HepG2 (cell line): ENCODE results near the gene LHPP. TPM values are rescaled to one million over a fixed set of nuclear protein-coding genes. Genes with fewer than 3 reads are reported as not detected.
A peak's percentile ranks its signal among the peaks of the same experiment; 100 is the strongest.

ENCODE experiments used
- ATAC-seq: fragments of 200-7000 bp; cut with Tn5 transposase; 3 replicates; pipeline ENCODE4 v1.9.1; 2020; ENCODE audit warnings: mild to moderate bottlenecking, moderate library complexity
- BruUV-seq: library from RNA; stranded (reverse); fragments of 400-500 nt; replicated peaks from 2 replicates; lab custom pipeline; 2021; lab: Mats Ljungman, UMichigan
- CTCF ChIA-PET: fragments of 300-600 bp; formaldehyde crosslinking; extraction: SDS; loops from one replicate; lab custom pipeline; 2021; ENCODE audit warnings: low total read pairs, inconsistent platforms, low intra/inter-chr PET ratio; lab: Yijun Ruan, JAX
- POLR2A ChIA-PET: fragments of 350-600 bp; sonication (Branson Sonifier 250); formaldehyde crosslinking; loops from one replicate; lab custom pipeline; 2020; ENCODE audit warnings: antibody characterized with exemption, inconsistent platforms; lab: Yijun Ruan, JAX
- DNase-seq: peaks from one replicate; pipeline ENCODE4 v3.0.0-alpha.2; 2015; ENCODE audit warnings: low spot score
- FAIRE-seq: peaks from 3 replicates; lab custom pipeline; 2011; peaks lifted over from hg19 to GRCh38; lab: Jason Lieb, UNC
- H2AFZ ChIP-seq: one replicate; pipeline ENCODE4 v1.6.1; 2011; ENCODE audit warnings: low read length, inconsistent platforms
- H3K27ac ChIP-seq: fragments of 300-600 bp; 3 replicates; pipeline ENCODE4 v1.8.0; 2011; ENCODE audit warnings: mixed run types, mild to moderate bottlenecking, mixed read lengths, low read length, inconsistent platforms; ENCODE audit not compliant: insufficient read depth; ENCODE audit errors: extremely low read length
- H3K27me3 ChIP-seq, 2 experiments: fragments of 200-600 bp in 1 of 2; 2 replicates in 1 of 2; 3 replicates in 1 of 2; pipeline versions ENCODE4 v1.6.0 to v1.8.0; 2011; ENCODE audit warnings: low read length in 2 of 2, mild to moderate bottlenecking in 2 of 2, moderate library complexity in 2 of 2, inconsistent platforms in 1 of 2; ENCODE audit not compliant: insufficient read depth in 2 of 2, control insufficient read depth in 1 of 2
- H3K36me3 ChIP-seq, 2 experiments: fragments of 200-600 bp in 1 of 2; replicated peaks in 1 of 2; 2 replicates in 1 of 2; 3 replicates in 1 of 2; pipeline versions ENCODE4 v1.5.1 to v1.8.0; 2011; ENCODE audit warnings: low read length in 2 of 2, inconsistent platforms in 1 of 2; ENCODE audit not compliant: insufficient read depth in 2 of 2, control insufficient read depth in 1 of 2
- H3K4me1 ChIP-seq: 2 replicates; pipeline ENCODE4 v1.5.1; 2012; ENCODE audit warnings: low read length, inconsistent platforms; ENCODE audit not compliant: insufficient read depth
- H3K4me2 ChIP-seq: 2 replicates; pipeline ENCODE4 v1.6.0; 2011; ENCODE audit warnings: low read depth, low read length, inconsistent platforms
- H3K4me3 ChIP-seq, 3 experiments: fragments of 200-600 bp in 1 of 3; sonication (generic), shearing (Covaris generic) in 1 of 3; replicated peaks in 1 of 3; 2 replicates each; pipeline ENCODE4 v1.5.1; 2011 to 2016; ENCODE audit warnings: low read length in 3 of 3, inconsistent platforms in 2 of 3, low read depth in 2 of 3, mild to moderate bottlenecking in 2 of 3, control low read depth in 1 of 3, mixed read lengths in 1 of 3; ENCODE audit not compliant: insufficient read depth in 1 of 3
- H3K79me2 ChIP-seq: one replicate; pipeline ENCODE4 v1.6.1; 2011; ENCODE audit warnings: low read length, inconsistent platforms; ENCODE audit not compliant: insufficient read depth
- H3K9ac ChIP-seq: 2 replicates; pipeline ENCODE4 v1.6.0; 2011; ENCODE audit warnings: mild to moderate bottlenecking, low read depth, low read length, inconsistent platforms; ENCODE audit not compliant: insufficient read depth
- H3K9me3 ChIP-seq: 2 replicates; pipeline ENCODE4 v1.5.1; 2012; ENCODE audit warnings: mild to moderate bottlenecking, low read length
- H4K20me1 ChIP-seq: 2 replicates; pipeline ENCODE4 v1.6.0; 2011; ENCODE audit warnings: inconsistent platforms, mild to moderate bottlenecking, low read length, moderate library complexity; ENCODE audit not compliant: insufficient read depth
- FOXA1 ChIP-seq, 2 experiments: fragments of 450-650 bp in 1 of 2; sonication (generic) in 1 of 2; formaldehyde crosslinking in 1 of 2; IDR thresholded peaks; 2 replicates each; pipeline versions ENCODE4 v1.4.0 to v1.6.1; 2016 to 2020; ENCODE audit warnings: missing genetic modification reagents in 1 of 2
- MNT ChIP-seq: fragments of 450-650 bp; IDR thresholded peaks from 2 replicates; pipeline ENCODE4 v1.6.1; 2016
- PPARG ChIP-seq: conservative IDR thresholded peaks from 2 replicates; pipeline ENCODE4 v1.6.1; 2016; ENCODE audit warnings: missing biosample characterization, missing genetic modification reagents
- SALL1 ChIP-seq: sonication (generic); formaldehyde crosslinking; IDR thresholded peaks from 2 replicates; pipeline ENCODE4 v1.8.0; 2022; ENCODE audit warnings: mild to moderate bottlenecking, missing genetic modification reagents
- SP140L ChIP-seq: sonication (generic); formaldehyde crosslinking; IDR thresholded peaks from 2 replicates; pipeline ENCODE4 v1.4.0; 2020; ENCODE audit warnings: missing genetic modification reagents, borderline replicate concordance
- ZNF703 ChIP-seq: sonication (generic); formaldehyde crosslinking; IDR thresholded peaks from 2 replicates; pipeline ENCODE4 v1.5.1; 2020; ENCODE audit warnings: missing genetic modification reagents, mild to moderate bottlenecking, moderate library complexity, borderline replicate concordance
- ZNF761 ChIP-seq: sonication (generic); formaldehyde crosslinking; conservative IDR thresholded peaks from 2 replicates; pipeline ENCODE4 v1.4.0; 2020; ENCODE audit warnings: mild to moderate bottlenecking, missing genetic modification reagents
- ZSCAN29 ChIP-seq: sonication (generic); formaldehyde crosslinking; conservative IDR thresholded peaks from 2 replicates; pipeline ENCODE4 v1.4.0; 2020; ENCODE audit warnings: mild to moderate bottlenecking, missing genetic modification reagents
- WGBS: methylation state at CpG from one replicate; pipeline ENCODE4 v1.1.6; 2017; ENCODE audit warnings: low lambda C conversion rate; 5-methylcytosine and 5-hydroxymethylcytosine counted together
- in situ Hi-C: cut with HindIII; loops from 2 replicates; pipeline ENCODE4 v1.10.0; 2017; ENCODE audit warnings: low pct_unique_long_range_greater_than_20kb; ENCODE audit not compliant: extremely low pct_ligation_motif_present
- intact Hi-C: fragments of 100-400 bp; cut with micrococcal nuclease; formaldehyde crosslinking; loops from one replicate; pipeline ENCODE4 v1.10.0; 2022; ENCODE audit not compliant: unreplicated experiment
- polyA plus RNA-seq, 8 experiments: library from polyadenylated mRNA; depleted of rRNA in 3 of 8; stranded (reverse) in 7 of 8; unstranded in 1 of 8; fragments of >200 nt; fragmentation: Illumina TruSeq in 4 of 8; extraction: Trizol in 4 of 8; gene quantifications; 2 replicates each; pipeline versions ENCODE4 v1.2.1 to v1.2.3, GENCODE V29; 2011 to 2016; ENCODE audit warnings: low read depth in 4 of 8, missing spikeins in 1 of 8, mixed read lengths in 1 of 8; ENCODE audit not compliant: insufficient read depth in 1 of 8
- total RNA-seq, 5 experiments: library from RNA; depleted of rRNA; stranded (reverse); fragments of >200 nt; fragmentation: Illumina TruSeq; extraction: Trizol; gene quantifications; 2 replicates each; pipeline ENCODE4 v1.2.3, GENCODE V29; 2016; ENCODE audit warnings: low read depth in 1 of 5
- TF ChIP-seq, protein P1 (sequence below), 2 experiments: sonication (generic) in 1 of 2; formaldehyde crosslinking in 1 of 2; IDR thresholded peaks; 2 replicates each; pipeline versions ENCODE4 v1.6.1 to v1.9.0; 2014 to 2022; ENCODE audit warnings: antibody characterized with exemption in 1 of 2, borderline replicate concordance in 1 of 2, inconsistent platforms in 1 of 2, low read depth in 1 of 2, missing genetic modification reagents in 1 of 2

The LHPP gene
- total and polyA plus RNA-seq, 2 of the 13 experiments (the other 11 are each of a cell fraction or from before 2014, with no cell fraction given), result 5.2 to 13.1 TPM

DNA sequence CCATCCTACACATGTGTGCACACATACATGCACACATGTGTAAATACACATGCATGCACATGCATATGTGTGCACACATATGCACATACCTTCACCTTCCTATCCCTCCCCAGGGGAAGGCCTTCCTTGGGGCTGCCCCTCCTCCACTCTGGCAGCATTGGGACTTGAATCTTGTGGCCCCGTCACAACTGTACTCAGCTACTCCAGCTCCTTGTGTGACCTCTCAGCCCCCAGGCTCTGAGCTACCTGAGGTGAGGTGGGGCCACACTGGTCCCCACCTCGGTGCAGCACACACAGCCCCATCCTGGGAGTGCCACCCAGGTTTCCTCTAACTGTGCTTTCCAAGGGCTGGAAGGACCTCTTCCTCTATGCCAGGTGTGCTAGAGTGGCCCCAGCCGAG, 116.0 kb downstream of the LHPP start:
- 41% methylated on average over 2 of the region's 3 CpGs for WGBS
- Histone ChIP-seq H3K4me2 (no peak overlapping the region), H2AFZ (no peak overlapping the region), H4K20me1 (no peaks in the 10 kb centered on the region), H3K36me3 (no peaks in the 10 kb centered on the region), H3K27me3 (0 out of 5 replicates have a peak, but pooled peaks cover 0 to 2% of the 10 kb centered on the region in 2 experiments), H3K9ac (no peak overlapping the region), H3K9me3 (no peaks in the 10 kb centered on the region), H3K4me3 (no peak overlapping the region), H3K79me2 (no peaks in the 10 kb centered on the region), H3K4me1 (no peaks in the 10 kb centered on the region), H3K27ac (no peak overlapping the region)
- CTCF ChIA-PET, result no interaction called here
- in situ Hi-C loops (no loop called here), intact Hi-C loops (no loop called here)
- ATAC-seq (no peak), DNase-seq (no peak), FAIRE-seq (no peak)
- BruUV-seq, result no TSS peak
- POLR2A ChIA-PET, result no interaction called here
- TF ChIP-seq, protein P1, sequence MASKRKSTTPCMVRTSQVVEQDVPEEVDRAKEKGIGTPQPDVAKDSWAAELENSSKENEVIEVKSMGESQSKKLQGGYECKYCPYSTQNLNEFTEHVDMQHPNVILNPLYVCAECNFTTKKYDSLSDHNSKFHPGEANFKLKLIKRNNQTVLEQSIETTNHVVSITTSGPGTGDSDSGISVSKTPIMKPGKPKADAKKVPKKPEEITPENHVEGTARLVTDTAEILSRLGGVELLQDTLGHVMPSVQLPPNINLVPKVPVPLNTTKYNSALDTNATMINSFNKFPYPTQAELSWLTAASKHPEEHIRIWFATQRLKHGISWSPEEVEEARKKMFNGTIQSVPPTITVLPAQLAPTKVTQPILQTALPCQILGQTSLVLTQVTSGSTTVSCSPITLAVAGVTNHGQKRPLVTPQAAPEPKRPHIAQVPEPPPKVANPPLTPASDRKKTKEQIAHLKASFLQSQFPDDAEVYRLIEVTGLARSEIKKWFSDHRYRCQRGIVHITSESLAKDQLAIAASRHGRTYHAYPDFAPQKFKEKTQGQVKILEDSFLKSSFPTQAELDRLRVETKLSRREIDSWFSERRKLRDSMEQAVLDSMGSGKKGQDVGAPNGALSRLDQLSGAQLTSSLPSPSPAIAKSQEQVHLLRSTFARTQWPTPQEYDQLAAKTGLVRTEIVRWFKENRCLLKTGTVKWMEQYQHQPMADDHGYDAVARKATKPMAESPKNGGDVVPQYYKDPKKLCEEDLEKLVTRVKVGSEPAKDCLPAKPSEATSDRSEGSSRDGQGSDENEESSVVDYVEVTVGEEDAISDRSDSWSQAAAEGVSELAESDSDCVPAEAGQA (IDR thresholded peaks at IDR 0.05; ENCODE audit: low read depth), result no peak
- TF ChIP-seq, protein P1 (CRISPR knock-in tag; IDR thresholded peaks at IDR 0.05; ENCODE audit: borderline replicate concordance), result no peak
- TF ChIP-seq ZNF703 (CRISPR knock-in tag) (no peak), ZNF761 (CRISPR knock-in tag) (no peak), ZSCAN29 (CRISPR knock-in tag) (no peak), SP140L (CRISPR knock-in tag) (no peak), MNT (peak; percentile 68), FOXA1 (IDR thresholded peaks at IDR 0.05) (no peak), FOXA1 (CRISPR knock-in tag; IDR thresholded peaks at IDR 0.05) (no peak), PPARG (CRISPR knock-in tag) (no peak), SALL1 (CRISPR knock-in tag) (no peak)
